CD1c-positive myeloid dendritic cell (primary cell): Measurements from ENCODE around the gene COL18A1.

Source experiments
- DNase-seq: peaks from one replicate; pipeline ENCODE4 v3.0.0-alpha.2; 2016; ENCODE audit errors: extremely low spot score

The COL18A1 gene

GRCh38 chr21:45401916-45402900 lies 2.8 kb upstream of the COL18A1 start:
- DNase-seq: no peak

- DNase-seq: no peak
Measured at GRCh38 chr21:45403133-45403824, 1.7 kb upstream of the COL18A1 start.

GRCh38 chr21:45403825-45404729 lies 888 bp upstream of the COL18A1 start:
- no peak for DNase-seq

- DNase-seq: peak; percentile 3
Measured at GRCh38 chr21:45405271-45405818, 380 bp downstream of the COL18A1 start.

- no peak for DNase-seq
Measured at GRCh38 chr21:45405819-45406762, 1.1 kb downstream of the COL18A1 start.

- no peak for DNase-seq
Measured at GRCh38 chr21:45406801-45407628, 2.0 kb downstream of the COL18A1 start.

GRCh38 chr21:45407629-45408247 lies 2.8 kb downstream of the COL18A1 start:
- no peak for DNase-seq

GRCh38 chr21:45408271-45408791 lies 3.4 kb downstream of the COL18A1 start:
- no peak for DNase-seq

- no peak for DNase-seq
Measured at GRCh38 chr21:45408801-45409261, 3.9 kb downstream of the COL18A1 start.

GRCh38 chr21:45409466-45410150 lies 4.6 kb downstream of the COL18A1 start:
- DNase-seq: no peak

GRCh38 chr21:45410151-45410864 lies 5.3 kb downstream of the COL18A1 start:
- no peak for DNase-seq

GRCh38 chr21:45410865-45411809 lies 6.2 kb downstream of the COL18A1 start:
- no peak for DNase-seq

- DNase-seq: no peak
Measured at GRCh38 chr21:45411810-45412206, 6.8 kb downstream of the COL18A1 start.

GRCh38 chr21:45412491-45412890 lies 7.5 kb downstream of the COL18A1 start:
- no peak for DNase-seq

GRCh38 chr21:45412909-45413611 lies 8.1 kb downstream of the COL18A1 start:
- DNase-seq: no peak

GRCh38 chr21:45413922-45414321 lies 9.0 kb downstream of the COL18A1 start:
- no peak for DNase-seq
